Fibroblast of the aortic adventitia (primary cell): Measurements from ENCODE around the gene CERS6. TPM values are rescaled to one million over a fixed set of nuclear protein-coding genes. Genes with fewer than 3 reads are reported as not detected.

Experiments used
- DNase-seq: peaks from one replicate; pipeline ENCODE4 v3.0.0-alpha.2; 2010; ENCODE audit warnings: low read depth
- H3K4me3 ChIP-seq: 2 replicates; pipeline ENCODE4 v1.5.1; 2011; ENCODE audit warnings: low read depth, mild to moderate bottlenecking, control low read depth, low read length, moderate library complexity
- total RNA-seq: library from RNA; depleted of rRNA; stranded (reverse); fragments of >200 nt; gene quantifications from 2 replicates; pipeline ENCODE4 v1.2.3, GENCODE V29; 2012; ENCODE audit warnings: low replicate concordance
- TF ChIP-seq, protein P1 (sequence below): IDR thresholded peaks from 2 replicates; pipeline ENCODE4 v1.5.1; 2011; ENCODE audit warnings: mild to moderate bottlenecking, low read length, control low read depth, inconsistent platforms; ENCODE audit not compliant: insufficient read depth

Gene CERS6
- total RNA-seq, 1 donor: 14.2 TPM

- no peak overlapping the region for H3K4me3 ChIP-seq
- TF ChIP-seq, protein P1, sequence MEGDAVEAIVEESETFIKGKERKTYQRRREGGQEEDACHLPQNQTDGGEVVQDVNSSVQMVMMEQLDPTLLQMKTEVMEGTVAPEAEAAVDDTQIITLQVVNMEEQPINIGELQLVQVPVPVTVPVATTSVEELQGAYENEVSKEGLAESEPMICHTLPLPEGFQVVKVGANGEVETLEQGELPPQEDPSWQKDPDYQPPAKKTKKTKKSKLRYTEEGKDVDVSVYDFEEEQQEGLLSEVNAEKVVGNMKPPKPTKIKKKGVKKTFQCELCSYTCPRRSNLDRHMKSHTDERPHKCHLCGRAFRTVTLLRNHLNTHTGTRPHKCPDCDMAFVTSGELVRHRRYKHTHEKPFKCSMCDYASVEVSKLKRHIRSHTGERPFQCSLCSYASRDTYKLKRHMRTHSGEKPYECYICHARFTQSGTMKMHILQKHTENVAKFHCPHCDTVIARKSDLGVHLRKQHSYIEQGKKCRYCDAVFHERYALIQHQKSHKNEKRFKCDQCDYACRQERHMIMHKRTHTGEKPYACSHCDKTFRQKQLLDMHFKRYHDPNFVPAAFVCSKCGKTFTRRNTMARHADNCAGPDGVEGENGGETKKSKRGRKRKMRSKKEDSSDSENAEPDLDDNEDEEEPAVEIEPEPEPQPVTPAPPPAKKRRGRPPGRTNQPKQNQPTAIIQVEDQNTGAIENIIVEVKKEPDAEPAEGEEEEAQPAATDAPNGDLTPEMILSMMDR: no peak
- no peak for DNase-seq
These were observed 235.1 kb downstream of the CERS6 start for GRCh38 chr2:168691221-168691620.

DNA sequence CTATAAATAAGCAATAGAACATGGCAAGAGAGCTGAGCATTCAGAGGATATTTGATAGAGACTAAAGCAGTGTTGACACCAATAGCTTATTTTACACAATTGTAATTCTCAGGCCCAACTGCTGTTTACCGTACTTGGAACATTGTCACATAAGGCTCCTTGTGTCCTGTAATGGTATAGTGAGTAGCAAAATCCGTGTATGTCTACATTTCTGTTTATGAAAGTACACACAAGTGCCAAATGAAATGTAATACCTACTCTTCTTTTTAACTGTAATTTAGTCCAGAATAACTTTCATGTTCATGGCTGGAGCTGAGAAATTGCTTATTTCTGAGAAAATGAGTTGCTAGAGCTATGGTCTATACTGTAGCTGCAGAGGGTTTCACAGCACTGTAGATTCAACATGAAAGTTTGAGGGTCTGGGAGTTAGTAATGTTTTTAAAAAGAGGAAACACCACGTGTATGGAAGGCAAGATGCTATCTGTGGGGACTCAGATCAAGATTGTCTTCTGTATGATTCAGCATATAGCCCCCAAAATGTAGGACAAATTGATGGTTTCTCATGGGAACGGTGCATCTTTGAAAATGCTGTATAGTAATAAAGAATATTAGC lies 236.2 kb downstream of the CERS6 start:
- TF ChIP-seq, protein P1: no peak
- no peak for DNase-seq
- H3K4me3 ChIP-seq: no peak overlapping the region

DNA sequence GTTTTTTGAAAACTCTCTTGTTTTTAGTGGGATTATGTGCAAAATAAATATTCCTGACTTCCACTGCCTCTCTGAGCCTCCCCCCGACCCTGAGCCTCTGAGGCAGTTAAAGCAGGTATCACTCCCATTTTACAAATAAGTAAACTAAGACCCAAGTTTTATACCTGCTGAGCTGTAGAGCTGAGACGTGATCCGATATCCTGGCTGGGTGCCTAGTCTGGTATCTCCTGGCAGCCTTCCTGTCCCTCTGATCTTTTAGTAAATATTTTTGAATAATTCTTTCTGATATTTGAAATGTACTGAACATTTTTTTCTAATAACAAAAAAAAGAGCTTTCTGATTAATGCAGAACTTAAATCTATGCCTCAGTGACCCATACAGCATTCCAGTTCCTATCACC lies 238.1 kb downstream of the CERS6 start:
- no peak overlapping the region for H3K4me3 ChIP-seq
- DNase-seq: no peak
- TF ChIP-seq, protein P1: no peak

DNA sequence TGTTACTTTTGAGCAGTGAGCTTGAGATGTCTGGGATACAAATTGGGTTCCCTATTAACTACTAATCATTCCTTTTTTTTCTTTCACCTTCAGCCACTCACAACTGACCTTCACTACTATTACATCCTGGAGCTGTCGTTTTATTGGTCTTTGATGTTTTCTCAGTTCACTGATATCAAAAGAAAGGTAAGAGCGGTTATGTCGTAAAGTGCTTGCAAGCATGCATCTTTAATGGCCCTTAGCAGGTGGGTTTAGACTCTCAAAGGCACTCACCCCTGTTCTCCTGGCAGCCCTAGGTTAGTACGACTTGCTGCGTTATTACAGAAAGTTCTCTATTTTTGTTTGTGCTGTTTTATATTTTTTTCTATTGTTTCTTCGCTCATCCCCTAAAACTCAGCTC lies 238.8 kb downstream of the CERS6 start:
- DNase-seq: no peak
- no peak overlapping the region for H3K4me3 ChIP-seq
- TF ChIP-seq, protein P1: no peak

DNA sequence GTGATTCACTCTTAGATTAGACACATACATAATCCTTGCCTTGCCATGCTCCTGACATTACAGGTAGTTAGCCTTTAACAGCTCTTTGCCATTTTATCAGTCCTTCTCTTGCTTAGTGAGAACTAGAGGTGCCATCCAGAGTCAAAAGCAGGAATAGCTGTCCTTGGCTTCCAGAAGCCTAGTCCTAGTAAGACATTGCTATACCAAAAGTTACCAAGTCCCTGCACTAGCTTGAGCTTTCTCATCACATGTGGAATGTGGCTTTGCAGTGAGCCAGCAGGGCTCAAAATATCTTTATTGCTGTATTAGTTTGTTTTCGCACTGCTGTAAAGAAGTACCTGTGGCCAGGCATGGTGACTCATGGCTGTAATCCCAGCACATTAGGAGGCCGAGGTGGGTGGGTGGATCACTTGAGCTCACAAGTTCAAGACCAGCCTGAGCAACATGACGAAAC lies 241.6 kb downstream of the CERS6 start:
- DNase-seq: peak; percentile 20
- H3K4me3 ChIP-seq: no peak overlapping the region
- TF ChIP-seq, protein P1: no peak

DNA sequence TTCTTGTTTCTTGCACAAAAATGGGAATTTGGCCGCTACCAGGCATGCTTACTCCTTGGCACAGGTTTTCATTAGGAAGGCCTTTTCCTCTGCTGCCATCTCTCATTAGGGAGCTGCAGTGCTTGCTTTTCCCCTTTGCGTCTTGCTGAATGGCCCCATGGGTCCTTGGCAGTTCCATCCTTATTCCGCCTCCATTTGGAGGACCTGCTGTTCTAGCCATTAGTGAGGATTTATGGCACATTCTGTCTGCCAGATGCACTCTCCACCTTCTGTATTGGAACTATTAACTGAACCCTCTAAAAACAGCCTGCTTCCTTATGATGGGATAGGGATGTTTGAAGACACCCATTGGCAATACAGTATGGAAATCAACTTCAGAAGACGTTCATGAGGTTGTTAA lies 242.9 kb downstream of the CERS6 start:
- no peak for DNase-seq
- H3K4me3 ChIP-seq: no peak overlapping the region
- TF ChIP-seq, protein P1: no peak
